K562 (cell line): Measurements from ENCODE around the gene BRD7. TPM values are rescaled to one million over a fixed set of nuclear protein-coding genes. Genes with fewer than 3 reads are reported as not detected.
A peak's percentile ranks its signal among the peaks of the same experiment; 100 is the strongest.

Experiments
- ATAC-seq: fragments of 200-7000 bp; cut with Tn5 transposase; 3 replicates; pipeline ENCODE4 v1.9.1; 2020; ENCODE audit warnings: moderate library complexity
- BruUV-seq: library from RNA; stranded (reverse); fragments of 400-500 nt; replicated peaks from 2 replicates; lab custom pipeline; 2021; lab: Mats Ljungman, UMichigan
- CTCF ChIA-PET: fragments of 300-600 bp; formaldehyde crosslinking; extraction: SDS; loops from one replicate; lab custom pipeline; 2021; ENCODE audit warnings: low intra/inter-chr PET ratio; lab: Yijun Ruan, JAX
- POLR2A ChIA-PET: fragments of 300-600, 350-650 bp; sonication (Branson Sonifier 250); formaldehyde crosslinking; extraction: SDS; loops from one replicate; lab custom pipeline; 2021; ENCODE audit warnings: antibody characterized with exemption, inconsistent platforms; lab: Yijun Ruan, JAX
- DNase-seq, 4 experiments: peaks; one replicate each; pipeline versions ENCODE4 v3.0.0 to v3.0.0-alpha.2; 2011 to 2018; ENCODE audit warnings: low spot score in 3 of 4, mixed read lengths in 3 of 4; ENCODE audit errors: extremely low read depth in 1 of 4
- FAIRE-seq: peaks from 2 replicates; lab custom pipeline; 2011; peaks lifted over from hg19 to GRCh38; lab: Jason Lieb, UNC
- H2AFZ ChIP-seq: 2 replicates; pipeline ENCODE4 v1.6.0; 2011; ENCODE audit warnings: low read depth, low read length, control low read depth, inconsistent platforms
- H3K27ac ChIP-seq: fragments of 200-600 bp; 3 replicates; pipeline ENCODE4 v1.8.0; 2011; ENCODE audit warnings: low read depth, mild to moderate bottlenecking, control low read depth, inconsistent platforms, low read length, moderate library complexity, mixed read lengths; ENCODE audit errors: extremely low read depth
- H3K27me3 ChIP-seq, 2 experiments: fragments of 300-600 bp in 1 of 2; 2 replicates in 1 of 2; 3 replicates in 1 of 2; pipeline versions ENCODE4 v1.6.0 to v1.8.0; 2011; ENCODE audit warnings: inconsistent platforms in 2 of 2, low read length in 2 of 2, mild to moderate bottlenecking in 1 of 2, mixed read lengths in 1 of 2, moderate library complexity in 1 of 2; ENCODE audit not compliant: control insufficient read depth in 2 of 2, insufficient read depth in 2 of 2
- H3K36me3 ChIP-seq: fragments of 300-600 bp; 3 replicates; pipeline ENCODE4 v1.8.0; 2011; ENCODE audit warnings: mild to moderate bottlenecking, low read length, inconsistent platforms; ENCODE audit not compliant: control insufficient read depth, insufficient read depth
- H3K4me1 ChIP-seq, 2 experiments: fragments of 200-600 bp in 1 of 2; replicated peaks in 1 of 2; 2 replicates in 1 of 2; 3 replicates in 1 of 2; pipeline versions ENCODE4 v1.5.1 to v1.8.0; 2011; ENCODE audit warnings: inconsistent platforms in 2 of 2, low read length in 2 of 2, mild to moderate bottlenecking in 1 of 2, mixed read lengths in 1 of 2, moderate library complexity in 1 of 2; ENCODE audit not compliant: control insufficient read depth in 2 of 2, insufficient read depth in 2 of 2
- H3K4me2 ChIP-seq: 2 replicates; pipeline ENCODE4 v1.6.1; 2011; ENCODE audit warnings: low read length, control low read depth, inconsistent platforms, mixed read lengths; ENCODE audit not compliant: insufficient read depth
- H3K4me3 ChIP-seq: fragments of 200-600 bp; sonication (generic), shearing (Covaris generic); 2 replicates; pipeline ENCODE4 v1.5.1; 2016; ENCODE audit warnings: control low read depth, inconsistent platforms
- H3K79me2 ChIP-seq: fragments of 200-600 bp; 3 replicates; pipeline ENCODE4 v1.8.0; 2011; ENCODE audit warnings: low read length, inconsistent platforms; ENCODE audit not compliant: control insufficient read depth, insufficient read depth
- H3K9ac ChIP-seq, 2 experiments: 2 replicates each; pipeline versions ENCODE4 v1.6.0 to v1.6.1; 2011; ENCODE audit warnings: low read depth in 2 of 2, low read length in 2 of 2, control low read depth in 1 of 2, inconsistent platforms in 1 of 2, mild to moderate bottlenecking in 1 of 2, mixed read lengths in 1 of 2; ENCODE audit not compliant: insufficient read depth in 1 of 2
- H3K9me1 ChIP-seq: one replicate; pipeline ENCODE4 v1.6.0; 2011; ENCODE audit warnings: inconsistent platforms, mild to moderate bottlenecking, low read length, moderate library complexity; ENCODE audit not compliant: control insufficient read depth, insufficient read depth
- H3K9me3 ChIP-seq: replicated peaks from 2 replicates; pipeline ENCODE4 v1.5.1; 2011; ENCODE audit warnings: low read depth, low read length, inconsistent platforms; ENCODE audit not compliant: control insufficient read depth, insufficient read depth
- H4K20me1 ChIP-seq: replicated peaks from 2 replicates; pipeline ENCODE4 v1.6.1; 2011; ENCODE audit warnings: low read length, inconsistent platforms, mixed read lengths; ENCODE audit not compliant: control insufficient read depth, insufficient read depth
- BHLHE40 ChIP-seq: IDR thresholded peaks from 2 replicates; pipeline ENCODE4 v1.6.1; 2011; ENCODE audit warnings: low read length, improper control_type of control experiment
- KAT7 ChIP-seq: sonication (generic); formaldehyde crosslinking; IDR thresholded peaks from 2 replicates; pipeline ENCODE4 v1.8.0; 2022; ENCODE audit warnings: missing genetic modification reagents, mild to moderate bottlenecking, borderline replicate concordance
- NFIC ChIP-seq: fragments of 450-650 bp; IDR thresholded peaks from 2 replicates; pipeline ENCODE4 v1.6.1; 2017; ENCODE audit warnings: mild to moderate bottlenecking, inconsistent platforms
- NR3C1 ChIP-seq: sonication (generic); formaldehyde crosslinking; IDR thresholded peaks from 2 replicates; pipeline ENCODE4 v1.8.1; 2022; ENCODE audit warnings: missing genetic modification reagents
- THRA ChIP-seq: fragments of 450-650 bp; IDR thresholded peaks from 2 replicates; pipeline ENCODE4 v1.6.1; 2017; ENCODE audit warnings: mild to moderate bottlenecking, moderate library complexity
- WGBS: fragments of 100-300 bp; shearing (Covaris generic); methylation state at CpG from one replicate; pipeline ENCODE4 v1.1.6; 2016; ENCODE audit warnings: low coverage, mixed read lengths; ENCODE audit not compliant: insufficient coverage; ENCODE audit errors: missing lambda C conversion rate; 5-methylcytosine and 5-hydroxymethylcytosine counted together
- in situ Hi-C: fragments of 300-500 bp; cut with MboI; formaldehyde crosslinking; loops from 4 replicates; pipeline ENCODE4 v1.15.0; 2018; ENCODE audit warnings: inconsistent platforms, mixed read lengths
- intact Hi-C: fragments of 100-400 bp; cut with micrococcal nuclease; formaldehyde crosslinking; loops from 2 replicates; pipeline ENCODE4 v1.14.2; 2022
- polyA plus RNA-seq, 8 experiments: library from polyadenylated mRNA; depleted of rRNA in 4 of 8; stranded (reverse) in 5 of 8; unstranded in 3 of 8; fragments of >200 nt; fragmentation: Nextera tagmentation in 2 of 8; fragmentation: Illumina TruSeq in 1 of 8; extraction: Ambion mirVana in 2 of 8; extraction: Trizol in 1 of 8; gene quantifications; 2 replicates each; pipeline versions ENCODE4 v1.2.1 to v1.2.3, GENCODE V29; 2011 to 2014; ENCODE audit warnings: inconsistent platforms in 1 of 8, missing spikeins in 1 of 8
- total RNA-seq, 7 experiments: library from RNA; depleted of rRNA in 6 of 7; stranded (reverse); fragments of >200 nt in 6 of 7; fragmentation: Illumina TruSeq in 2 of 7; extraction: Trizol in 2 of 7; gene quantifications; 2 replicates each; pipeline versions ENCODE4 v1.2.1 to v1.2.3, GENCODE V29; 2011 to 2021; ENCODE audit warnings: low replicate concordance in 1 of 7

BRD7 gene
- total and polyA plus RNA-seq, 9 of the 15 experiments (the other 6 are each of a cell fraction or from before 2014, with no cell fraction given), result 20.6 to 101 (median 68.7) TPM

GRCh38 chr16:50284131-50284911 is 84.5 kb downstream of the BRD7 start:
- Histone ChIP-seq H2AFZ (no peak overlapping the region), H3K9me3 (peaks cover 2% of the 10 kb centered on the region), H3K79me2 (peaks cover 86% of the 10 kb centered on the region), H3K36me3 (peaks cover 69% of the 10 kb centered on the region; the same call in 2 of the 3 replicates), H4K20me1 (peaks cover 26% of the 10 kb centered on the region), H3K27me3 (no peaks in the 10 kb centered on the region), H3K4me3 (no peak overlapping the region), H3K4me2 (no peak overlapping the region), H3K27ac (no peak overlapping the region; the same call in 2 of the 3 replicates), H3K9me1 (peaks cover 12% of the 10 kb centered on the region), H3K4me1 (peaks cover 35 to 47% of the 10 kb centered on the region in 2 experiments), H3K9ac (peak overlapping the region in 1 of 2 experiments; percentile 80; a peak in 2 of 4 replicates)
- FAIRE-seq, result no peak
- in situ Hi-C loops, result no loop called here
- ChIA-PET POLR2A (interaction anchor here (1.7 kb wide), 1 partner anchor 12 kb away, joined by 8 read pairs; no protein-coding TSS in a partner anchor), CTCF (no interaction called here)
- no peak; the same call in 2 of the 3 replicates for ATAC-seq
- DNase-seq, result no peak
- intact Hi-C loops, result no loop called here
- TF ChIP-seq KAT7 (no peak), NR3C1 (CRISPR knock-in tag) (no peak), NFIC (peak; percentile 76), THRA (no peak), BHLHE40 (peak; percentile 26; the same call in 1 of the 2 replicates)
- no TSS peak for BruUV-seq
- WGBS, result 76% methylated on average over 14 of the region's 14 CpGs
